Fibroblast of skin of right biceps (primary cell): ENCODE measurements around the gene MTSS2.
"Not testable (repeated sequence)": the region's sequence is repeated elsewhere in the genome, so short reads cannot be mapped to it uniquely, and the experiment has no call there.

Experiments used
- DNase-seq: peaks from one replicate; pipeline ENCODE4 v3.0.0-alpha.2; 2013

The MTSS2 gene

DNA sequence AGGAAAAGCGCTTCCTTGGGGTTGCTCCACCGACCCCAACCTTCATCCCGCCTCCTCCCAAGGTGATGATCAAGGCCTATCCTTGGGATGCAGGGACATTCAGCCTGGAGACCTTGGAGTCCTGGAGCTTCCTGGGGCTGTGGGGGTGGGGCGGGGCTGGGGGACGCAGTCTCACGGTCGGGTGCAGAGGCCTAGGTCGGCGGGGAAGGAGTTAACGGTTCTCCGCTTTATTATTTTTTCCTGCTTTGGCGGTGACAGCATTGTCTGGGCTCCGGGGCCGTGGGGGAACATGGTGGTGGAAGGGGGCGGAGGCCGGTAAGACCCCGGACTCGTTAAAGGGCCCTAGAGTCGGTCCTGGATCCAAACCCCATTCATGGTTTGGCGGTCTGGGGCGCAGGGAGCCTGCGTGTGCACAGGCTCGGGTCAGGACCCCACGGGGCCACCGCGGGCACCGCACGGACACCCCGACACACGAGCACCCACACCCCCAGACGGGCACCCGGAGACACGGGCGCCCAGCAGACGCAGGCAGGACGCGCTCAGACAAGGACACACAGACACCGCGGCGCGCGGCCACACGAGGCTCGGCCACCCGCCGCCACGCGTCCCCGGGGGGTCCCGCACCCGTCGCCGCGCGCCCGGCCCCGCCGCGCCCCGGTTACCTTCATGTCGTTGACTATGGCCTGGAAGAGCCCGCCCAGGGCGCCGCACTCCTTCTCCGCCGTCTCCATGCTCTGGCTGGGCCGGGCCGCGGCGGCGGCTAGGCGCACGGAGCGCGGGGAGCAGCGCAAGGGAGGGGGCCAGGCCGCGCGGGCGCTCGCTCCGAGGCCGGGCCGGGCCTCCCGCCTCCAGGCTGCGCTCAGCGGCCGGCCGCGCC, 554 bp downstream of the MTSS2 start:
- no peak for DNase-seq

DNA sequence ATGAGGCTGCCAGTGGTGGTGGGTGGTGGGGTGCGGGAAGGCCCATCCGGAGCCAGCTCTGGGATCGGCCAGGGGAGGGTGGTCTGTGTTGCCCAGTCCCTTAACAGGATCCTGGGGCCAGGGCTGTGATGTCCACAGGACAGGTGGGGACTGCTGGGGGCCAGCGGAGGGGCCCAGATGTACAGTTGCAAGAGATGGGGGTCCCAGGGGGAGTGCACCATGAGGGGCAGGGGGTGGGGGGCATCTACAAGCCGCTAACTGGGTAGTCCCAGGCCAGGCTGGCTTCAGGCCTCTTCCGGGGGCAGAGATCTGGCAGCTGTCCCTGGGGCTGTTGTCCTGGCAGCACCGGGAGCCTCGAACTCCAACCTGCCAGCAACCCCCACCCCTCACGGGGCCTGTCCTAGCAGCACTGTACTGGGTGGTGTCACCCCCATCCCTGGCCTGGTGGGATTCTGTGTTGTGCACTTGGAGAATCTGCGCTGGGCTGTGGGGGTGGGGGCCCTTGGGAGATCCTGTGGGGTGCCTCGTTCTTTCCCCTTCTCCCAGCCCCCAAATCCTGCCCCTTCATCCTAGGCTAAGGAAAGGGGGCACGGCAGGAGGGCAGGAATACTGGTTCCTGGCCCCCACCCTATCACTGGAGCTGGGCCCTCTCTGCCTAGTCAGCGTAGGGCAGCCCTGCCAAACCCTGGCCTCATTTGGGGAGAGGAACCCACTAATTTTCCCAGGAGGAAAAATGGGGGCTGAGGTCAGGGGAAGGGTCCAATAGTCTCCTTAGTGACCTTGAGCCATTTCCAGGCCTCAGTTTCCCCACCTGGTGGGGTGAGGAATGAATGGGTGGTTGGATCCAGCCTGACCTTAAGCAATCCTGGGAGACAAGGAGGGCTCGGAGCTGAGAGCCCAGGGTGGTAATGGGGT, 1.4 kb downstream of the MTSS2 start:
- no peak for DNase-seq

DNA sequence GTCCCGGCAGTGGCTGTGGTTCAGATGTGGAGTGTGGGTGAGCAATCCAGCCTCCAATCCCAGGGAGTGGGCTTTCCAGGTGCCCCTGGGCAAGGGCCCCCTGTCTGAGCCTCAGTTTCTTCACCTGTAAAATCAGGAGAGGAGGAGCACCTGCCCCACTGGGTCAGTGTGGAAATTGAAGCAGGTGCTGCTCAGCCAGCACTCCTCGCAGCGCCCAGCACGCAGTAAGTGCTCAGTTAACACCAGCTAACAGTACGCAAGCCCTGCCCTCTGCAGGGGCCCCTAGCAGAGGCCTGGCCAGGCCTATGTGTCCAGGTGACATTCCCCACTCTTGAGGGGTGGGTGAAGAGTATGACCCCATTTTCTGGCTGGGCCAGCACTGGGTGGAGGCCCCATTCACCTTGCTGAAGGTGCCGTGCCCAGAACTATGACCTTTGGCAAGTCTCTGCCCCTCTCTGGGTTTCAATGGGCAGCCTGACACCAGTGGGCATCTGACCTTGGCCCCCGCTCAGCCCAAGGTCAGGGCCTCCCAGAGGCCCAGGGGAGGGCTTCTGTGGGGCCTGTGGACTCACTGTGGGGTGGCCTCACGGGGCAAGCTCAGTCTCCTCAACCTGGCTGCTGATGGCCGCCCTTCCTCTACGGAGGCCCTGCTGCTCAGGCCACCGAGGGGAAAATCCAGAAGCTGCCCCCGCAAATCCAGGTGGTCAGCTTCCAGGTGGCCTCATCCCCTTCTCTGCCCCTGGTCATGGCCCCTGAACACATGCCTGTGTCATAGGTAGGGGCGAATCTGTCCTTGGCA, 2.5 kb downstream of the MTSS2 start:
- DNase-seq: no peak

GRCh38 chr16:70682239-70683145, 3.4 kb downstream of the MTSS2 start:
- DNase-seq: no peak

GRCh38 chr16:70681382-70682238, 4.2 kb downstream of the MTSS2 start:
- DNase-seq: no peak

GRCh38 chr16:70680495-70681381, 5.1 kb downstream of the MTSS2 start:
- DNase-seq: no peak

DNA sequence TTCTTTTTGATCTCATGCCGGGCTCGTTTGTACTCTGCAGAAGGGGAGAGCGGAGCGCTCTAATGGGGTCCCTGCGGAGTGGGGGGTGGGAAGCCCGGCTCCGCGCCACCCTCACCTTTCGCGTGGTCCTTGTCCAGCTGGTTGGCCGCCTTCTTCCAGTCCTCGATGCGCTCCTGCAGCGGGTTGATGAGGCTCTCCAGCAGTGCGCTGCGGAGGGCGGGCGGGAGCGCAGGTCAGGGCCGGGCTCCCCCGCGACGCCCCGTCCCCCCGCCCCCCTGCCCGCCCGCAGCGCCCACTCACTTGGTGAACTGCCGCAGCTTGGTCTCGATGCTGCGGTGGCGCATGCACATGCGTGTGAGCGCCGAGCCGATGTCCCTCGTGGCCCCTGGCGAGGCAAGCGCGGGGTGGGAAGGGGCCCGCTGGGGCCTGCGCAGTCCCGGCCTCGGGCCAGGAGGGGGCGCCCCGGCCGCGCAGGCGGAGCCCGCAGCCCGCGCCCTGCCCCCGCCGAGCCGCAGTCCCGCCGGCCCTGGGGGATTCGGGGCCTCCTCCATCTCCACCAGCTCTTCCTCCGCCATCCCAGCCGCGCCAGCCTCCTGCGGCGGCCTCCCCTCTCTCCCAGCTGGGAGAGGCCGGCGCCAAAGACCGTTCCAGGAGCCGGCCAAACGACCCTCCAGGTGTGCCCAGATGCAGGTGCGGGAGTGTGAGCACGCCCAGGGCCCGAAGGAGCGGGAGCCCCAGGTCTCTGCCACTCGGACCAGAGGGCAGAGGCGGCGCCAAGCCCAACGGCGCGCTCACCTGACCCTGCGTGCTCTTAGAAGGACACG, 6.0 kb downstream of the MTSS2 start:
- DNase-seq: peak; percentile 36

DNA sequence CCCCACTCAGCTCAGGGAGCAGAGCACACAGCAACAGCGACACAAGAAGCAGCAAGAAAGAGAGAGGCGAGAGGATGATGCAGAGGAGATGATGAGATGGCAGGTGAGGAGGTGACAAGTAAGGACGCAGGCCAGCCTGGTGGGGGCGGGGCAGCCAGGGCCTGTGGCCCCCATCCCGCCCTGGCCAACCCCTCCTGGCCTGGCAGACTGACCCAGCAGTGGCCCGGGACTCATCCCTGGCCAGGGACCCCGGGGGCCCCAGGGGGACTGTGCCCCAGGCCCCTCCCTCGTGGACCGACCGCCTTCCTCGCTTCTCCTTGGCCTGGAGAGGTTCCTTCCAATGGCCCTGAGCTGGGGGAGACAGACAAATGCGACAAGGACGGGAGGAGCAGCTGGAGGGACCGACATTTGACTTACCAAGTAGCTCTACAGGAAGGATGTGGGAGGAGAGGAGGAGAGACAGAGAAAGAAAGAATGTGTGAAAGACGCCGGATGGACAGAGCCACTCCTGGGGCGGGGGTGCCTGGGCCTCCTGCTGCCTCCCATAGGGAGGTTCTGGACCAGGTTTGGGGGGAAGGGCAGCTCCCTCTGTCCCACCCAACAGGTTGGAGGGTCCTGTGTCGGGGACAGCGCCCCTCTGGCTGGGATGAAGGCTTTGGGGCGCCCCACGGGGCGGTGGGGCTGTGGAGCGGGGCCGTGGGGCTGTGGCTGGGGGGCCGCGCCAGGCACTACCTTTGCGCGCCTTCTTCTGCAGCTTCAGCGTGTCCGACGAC, 6.8 kb downstream of the MTSS2 start:
- DNase-seq: no peak

DNA sequence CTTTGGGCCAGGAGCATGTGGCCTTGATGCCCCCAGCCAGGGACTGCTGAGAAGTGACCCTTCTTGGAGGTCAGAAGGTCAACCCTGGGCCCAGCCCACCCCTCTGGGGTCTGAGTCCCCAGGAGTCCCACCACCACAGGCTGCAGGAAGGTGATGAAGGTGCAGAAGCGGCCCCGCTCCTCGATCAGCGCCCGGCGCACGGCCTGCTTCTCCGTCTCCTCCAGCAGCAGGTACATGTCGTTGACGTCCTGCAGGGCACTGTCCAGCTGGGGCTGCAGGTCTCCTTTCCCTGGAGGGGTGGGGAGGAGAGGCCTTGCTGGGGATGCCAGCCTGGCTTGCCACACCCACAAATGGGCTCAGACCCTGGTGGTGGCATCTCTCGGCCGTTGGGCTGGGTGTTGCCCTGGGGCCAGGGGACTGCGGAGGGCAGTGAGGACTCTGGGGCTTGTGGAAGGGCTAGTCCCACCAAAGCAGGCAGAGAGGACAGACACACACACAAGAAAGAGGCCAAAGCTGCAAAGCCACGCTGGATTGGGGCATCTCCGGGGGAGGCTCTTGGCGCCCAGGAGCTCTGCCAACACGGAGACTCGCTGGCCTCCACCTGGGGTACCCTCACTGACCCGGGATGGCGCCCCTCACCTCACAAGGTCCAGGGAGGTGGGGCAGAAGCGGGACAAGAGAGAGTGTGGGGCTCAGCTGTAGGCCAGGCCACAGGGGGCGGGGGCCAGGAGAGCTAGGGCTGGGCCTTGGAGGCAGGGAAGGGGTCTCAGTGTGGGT, 7.5 kb downstream of the MTSS2 start:
- DNase-seq: no peak

GRCh38 chr16:70677499-70678120, 8.2 kb downstream of the MTSS2 start:
- no peak for DNase-seq

DNA sequence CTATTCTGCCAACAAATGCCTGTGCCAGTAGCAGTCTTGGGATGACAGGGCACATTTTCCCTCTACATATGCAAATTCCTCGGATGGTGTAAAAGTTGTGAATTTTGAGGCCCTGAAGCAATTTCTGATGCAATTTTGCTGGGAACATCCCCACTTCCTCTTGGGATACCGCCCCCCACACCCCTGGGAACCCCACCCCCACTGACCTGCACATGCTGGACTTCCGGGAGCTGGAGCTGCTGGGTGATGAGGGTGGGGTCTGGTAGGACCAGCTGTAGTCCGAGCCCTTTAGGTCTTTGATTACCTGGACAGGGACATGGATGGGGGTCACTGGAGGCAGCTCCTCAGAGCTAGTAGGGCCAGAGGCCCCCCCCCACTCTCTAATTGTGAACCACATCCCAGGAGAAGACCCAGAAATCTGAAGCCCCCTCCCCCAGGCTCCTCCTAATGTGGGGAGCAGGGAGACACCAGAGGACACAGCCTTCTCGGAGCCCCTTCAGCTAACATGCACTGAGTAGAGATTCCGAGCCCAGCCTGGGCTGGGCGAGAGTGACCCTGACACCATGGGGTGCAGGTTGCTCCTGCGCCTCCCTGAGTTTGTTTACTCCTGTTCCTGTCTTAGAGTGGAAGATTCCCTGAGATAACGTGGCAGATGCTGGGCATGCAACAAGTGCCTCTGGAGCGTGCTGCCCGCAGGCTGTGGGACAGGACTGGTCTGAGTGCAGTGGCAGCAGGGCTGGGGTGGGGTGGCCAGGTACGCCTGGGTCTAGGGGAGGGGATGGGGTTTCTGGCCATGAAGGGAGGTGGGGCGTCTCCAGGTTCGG, 9.0 kb downstream of the MTSS2 start:
- no peak for DNase-seq

DNA sequence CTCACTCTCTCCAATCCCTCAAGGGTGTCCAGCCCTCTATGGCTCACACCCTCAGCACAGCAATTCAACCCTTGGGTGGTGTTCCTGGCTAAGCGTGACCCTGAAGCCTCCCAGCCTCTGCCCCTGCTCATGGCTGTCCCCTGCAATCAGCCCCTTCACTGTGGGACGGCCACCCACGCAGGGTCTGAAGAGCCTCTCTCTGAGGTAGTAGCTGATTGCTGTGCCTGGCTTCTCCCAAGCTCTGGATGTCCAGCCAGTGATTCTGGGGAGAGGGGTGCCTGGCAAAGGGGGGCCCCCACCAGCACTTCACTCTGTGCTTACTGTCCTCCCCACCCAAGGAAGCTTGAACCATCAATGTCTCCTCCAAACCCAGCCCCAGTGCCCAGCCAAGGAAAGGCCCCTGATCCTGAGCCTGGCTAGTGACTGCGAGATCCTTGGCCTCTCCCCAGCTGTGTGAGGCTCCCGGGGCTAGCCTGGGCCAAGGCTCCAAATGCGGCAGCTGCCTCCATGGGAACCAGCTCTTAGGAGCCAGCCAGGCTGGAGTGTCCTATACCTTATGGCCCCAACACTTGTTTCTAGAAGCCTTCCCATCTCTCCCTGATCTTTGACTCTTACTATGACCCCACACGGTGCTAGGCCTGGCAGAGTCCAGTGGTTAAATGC, 9.9 kb downstream of the MTSS2 start:
- no peak for DNase-seq

DNA sequence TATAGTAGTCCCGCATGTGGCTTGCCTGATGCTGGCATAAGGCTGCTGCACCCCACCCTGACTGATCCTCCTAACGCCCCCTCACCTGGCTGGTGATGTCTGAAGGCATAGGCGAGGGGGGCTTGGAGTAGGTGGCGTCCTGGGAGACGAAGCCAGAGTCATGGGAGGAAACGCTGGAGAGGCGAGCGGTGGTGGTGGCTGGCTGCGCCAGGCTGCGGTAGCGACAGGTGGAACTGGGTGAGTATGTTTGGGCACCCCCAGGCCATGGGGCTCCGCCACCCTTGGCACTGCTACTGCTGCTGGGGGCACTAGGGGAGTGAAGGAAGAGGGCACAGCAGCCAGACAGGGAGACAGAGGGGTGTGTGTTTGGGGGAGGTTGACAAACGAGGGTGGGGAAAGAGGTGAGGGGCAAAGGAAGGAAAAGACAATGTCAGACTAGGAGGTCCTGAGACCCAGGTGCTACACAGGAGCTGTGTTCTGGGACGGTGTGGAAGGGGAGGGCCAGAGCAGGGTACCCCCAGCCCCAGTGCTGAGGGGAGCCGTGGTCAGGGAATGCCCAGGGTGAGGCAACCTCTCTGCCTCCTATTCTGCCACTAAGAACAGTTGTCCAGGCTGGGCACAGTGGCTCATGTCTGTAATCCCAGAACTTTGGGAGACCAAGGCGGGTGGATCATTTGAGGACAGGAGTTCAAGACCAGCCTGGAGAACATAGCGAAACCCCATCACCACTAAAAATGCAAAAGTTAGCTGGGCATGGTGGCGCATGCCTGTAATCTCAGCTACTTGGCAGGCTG, 11.4 kb downstream of the MTSS2 start:
- DNase-seq: no peak

- not testable (repeated sequence) for DNase-seq
Measured at GRCh38 chr16:70670938-70671337, 14.9 kb downstream of the MTSS2 start.
